Memory B cell (primary cell): ENCODE data around the gene KIF26A.

ENCODE experiments used
- ATAC-seq: fragments of 150-1000 bp; cut with Tn5 transposase; 2 replicates; pipeline ENCODE4 v1.10.0; 2021; ENCODE audit warnings: low read depth, mild to moderate bottlenecking, moderate library complexity
- DNase-seq, 2 donors: peaks; one replicate each; pipeline ENCODE4 v3.0.0; 2022; ENCODE audit warnings: low spot score in 2 of 2
- H3K27ac Mint-ChIP-seq: one replicate; pipeline ENCODE4 v1.8.0; 2022; ENCODE audit warnings: mild to moderate bottlenecking, moderate library complexity, mixed read lengths
- H3K27me3 Mint-ChIP-seq: one replicate; pipeline ENCODE4 v1.8.0; 2022; ENCODE audit warnings: mixed read lengths
- H3K36me3 Mint-ChIP-seq: one replicate; pipeline ENCODE4 v1.8.0; 2022; ENCODE audit warnings: mild to moderate bottlenecking, mixed read lengths
- H3K4me1 Mint-ChIP-seq: one replicate; pipeline ENCODE4 v1.8.0; 2022; ENCODE audit warnings: mixed read lengths
- H3K4me3 Mint-ChIP-seq: one replicate; pipeline ENCODE4 v1.8.0; 2022; ENCODE audit warnings: mild to moderate bottlenecking, moderate library complexity, mixed read lengths
- H3K9me3 Mint-ChIP-seq: one replicate; pipeline ENCODE4 v1.8.0; 2022; ENCODE audit warnings: mixed read lengths

The KIF26A gene

DNA sequence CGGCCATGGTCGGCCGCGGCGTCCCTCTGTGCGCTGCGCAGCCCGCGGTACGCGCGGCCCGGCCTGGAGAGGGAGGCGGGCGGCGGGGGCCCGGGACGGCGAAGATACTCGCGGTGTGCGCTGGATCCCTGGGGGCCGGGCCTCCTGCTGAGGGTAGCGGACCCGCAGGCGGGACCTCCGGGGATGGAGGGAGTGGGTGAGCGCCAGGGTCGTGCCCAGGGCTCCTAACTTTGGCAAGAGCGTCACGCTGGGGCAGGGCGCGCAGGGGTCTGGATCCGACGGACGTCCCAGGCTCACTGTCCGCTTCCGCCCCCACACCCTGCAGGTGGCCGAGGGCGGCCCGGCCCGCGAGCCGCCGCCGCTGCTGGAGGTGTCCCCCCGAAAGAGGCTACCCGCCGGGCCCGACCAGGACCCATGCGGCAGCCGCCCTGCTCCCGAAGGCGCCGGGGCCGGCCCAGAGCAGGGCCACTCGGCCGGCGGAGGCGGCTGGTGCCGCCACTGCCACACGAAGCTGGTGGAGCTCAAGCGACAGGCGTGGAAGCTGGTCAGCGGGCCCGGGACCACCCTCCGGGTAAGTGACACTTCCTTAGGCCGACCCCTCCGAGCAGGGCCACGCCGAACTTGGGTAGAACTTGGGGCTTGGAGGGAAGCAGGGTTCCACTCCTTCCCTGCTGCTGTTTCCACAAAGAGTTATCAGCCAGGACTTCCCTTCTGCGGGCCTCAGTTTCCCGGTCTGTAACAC, 502 bp downstream of the KIF26A start:
- no peak overlapping the region for H3K4me3 Mint-ChIP-seq
- peaks cover 10% of the 10 kb centered on the region for H3K27me3 Mint-ChIP-seq
- no peak overlapping the region for H3K27ac Mint-ChIP-seq
- DNase-seq (no peak), ATAC-seq (no peak)
- no peaks in the 10 kb centered on the region for H3K36me3 Mint-ChIP-seq
- peaks cover 3% of the 10 kb centered on the region for H3K4me1 Mint-ChIP-seq
- H3K9me3 Mint-ChIP-seq, result no peaks in the 10 kb centered on the region

DNA sequence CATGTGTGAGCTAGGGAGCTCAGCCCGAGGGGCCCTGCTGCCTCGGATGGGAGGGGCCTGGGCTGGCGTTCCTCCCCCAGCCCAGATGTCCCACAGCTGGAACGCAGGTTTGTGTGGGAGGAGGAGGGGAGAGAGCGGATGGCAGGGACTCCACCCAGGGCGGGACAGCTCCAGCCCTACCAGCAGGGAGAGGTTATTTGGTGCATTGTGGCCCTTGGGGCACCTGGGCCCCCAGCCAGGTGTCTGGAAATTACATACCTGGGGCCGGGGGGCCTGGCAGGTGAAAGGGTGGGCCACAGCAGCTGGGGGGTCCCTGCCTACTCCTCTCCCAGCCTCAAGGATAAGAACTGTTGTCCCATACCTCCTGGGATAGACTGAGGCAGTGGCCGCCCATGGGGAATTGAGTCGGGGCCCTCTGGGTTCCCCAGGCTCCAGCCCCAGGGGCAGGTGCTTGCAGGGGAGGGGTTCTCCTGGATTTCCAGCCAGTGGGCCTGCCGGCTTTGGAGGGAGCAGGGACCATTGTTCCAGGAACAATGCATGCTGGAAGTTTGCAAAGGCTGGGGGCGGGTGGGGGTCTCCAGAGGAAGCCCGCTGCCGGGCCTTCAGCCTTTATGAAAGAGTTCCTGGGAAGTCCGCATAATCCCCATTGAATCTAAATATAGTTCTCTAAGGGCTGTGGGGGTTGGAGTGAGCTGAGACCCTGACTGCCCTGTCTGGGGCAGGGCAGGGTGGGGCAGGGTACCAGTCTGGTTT, 1.2 kb downstream of the KIF26A start:
- Mint-ChIP-seq H3K27me3 (peaks cover 10% of the 10 kb centered on the region), H3K36me3 (no peaks in the 10 kb centered on the region), H3K4me3 (no peak overlapping the region), H3K9me3 (no peaks in the 10 kb centered on the region), H3K4me1 (peaks cover 3% of the 10 kb centered on the region), H3K27ac (no peak overlapping the region)
- ATAC-seq (no peak), DNase-seq (no peak)

DNA sequence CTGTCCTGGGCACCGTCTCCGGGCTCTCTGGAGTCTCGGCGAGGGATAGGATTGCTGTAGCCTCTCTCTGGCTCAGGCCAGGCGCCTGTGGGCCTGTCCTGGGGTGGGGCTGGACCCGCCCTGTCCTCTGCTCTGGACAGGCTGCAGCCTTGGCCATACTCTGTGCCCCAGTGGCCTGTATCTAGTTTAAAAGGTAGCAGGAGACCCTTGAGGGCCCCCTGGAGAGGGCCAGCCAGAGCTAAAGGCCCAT, 1.8 kb downstream of the KIF26A start:
- peaks cover 8% of the 10 kb centered on the region for H3K27me3 Mint-ChIP-seq
- ATAC-seq (no peak), DNase-seq (no peak)
- no peaks in the 10 kb centered on the region for H3K9me3 Mint-ChIP-seq
- no peak overlapping the region for H3K27ac Mint-ChIP-seq
- no peaks in the 10 kb centered on the region for H3K36me3 Mint-ChIP-seq
- H3K4me3 Mint-ChIP-seq, result no peak overlapping the region
- peaks cover 3% of the 10 kb centered on the region for H3K4me1 Mint-ChIP-seq

DNA sequence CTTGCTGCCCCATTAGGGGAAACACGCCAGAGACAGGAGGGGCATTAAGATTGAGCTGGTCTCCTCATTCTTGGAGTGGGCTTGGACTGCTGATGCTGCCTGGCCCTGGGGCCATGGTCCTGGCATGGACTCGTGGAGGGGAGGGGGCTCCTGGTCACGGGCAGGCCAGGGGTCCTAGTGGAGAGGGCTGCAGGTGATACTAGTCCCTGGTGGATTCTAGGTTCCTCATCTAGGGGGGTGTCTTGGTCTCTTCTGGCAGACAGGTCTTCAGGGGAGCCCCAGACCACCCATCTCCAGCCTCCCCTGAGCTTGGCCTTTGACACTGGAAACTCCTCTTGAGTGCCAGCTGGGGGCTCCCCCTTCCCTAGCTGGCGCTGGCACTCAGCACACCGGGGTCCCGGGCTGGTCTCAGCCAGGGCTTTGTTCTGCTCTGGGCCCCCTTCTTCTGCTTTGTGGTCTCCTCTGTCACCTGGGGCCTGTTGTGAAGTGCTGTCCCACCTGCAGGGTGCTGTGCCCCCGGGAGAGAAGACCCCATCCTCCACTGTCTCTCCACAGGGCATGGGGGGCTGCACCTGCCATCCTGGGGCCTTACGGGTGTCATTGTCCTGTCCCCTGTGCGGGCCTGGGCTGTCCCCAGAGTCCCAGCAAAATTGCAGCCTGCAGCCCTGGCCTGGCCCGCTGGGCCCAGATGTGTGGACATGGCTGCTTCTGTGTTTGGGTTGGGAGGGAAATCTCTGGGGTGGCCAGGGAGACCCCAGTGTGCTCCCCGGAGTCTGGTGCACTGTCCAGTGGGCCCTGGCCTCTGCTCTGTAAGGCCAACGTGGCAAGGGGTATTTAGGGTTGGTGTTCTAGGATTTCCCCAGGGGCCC, 2.3 kb downstream of the KIF26A start:
- no peak for ATAC-seq
- Mint-ChIP-seq H3K9me3 (no peaks in the 10 kb centered on the region), H3K4me3 (no peak overlapping the region), H3K27ac (no peak overlapping the region), H3K27me3 (peaks cover 9% of the 10 kb centered on the region), H3K36me3 (no peaks in the 10 kb centered on the region), H3K4me1 (peaks cover 3% of the 10 kb centered on the region)
- DNase-seq, result no peak

DNA sequence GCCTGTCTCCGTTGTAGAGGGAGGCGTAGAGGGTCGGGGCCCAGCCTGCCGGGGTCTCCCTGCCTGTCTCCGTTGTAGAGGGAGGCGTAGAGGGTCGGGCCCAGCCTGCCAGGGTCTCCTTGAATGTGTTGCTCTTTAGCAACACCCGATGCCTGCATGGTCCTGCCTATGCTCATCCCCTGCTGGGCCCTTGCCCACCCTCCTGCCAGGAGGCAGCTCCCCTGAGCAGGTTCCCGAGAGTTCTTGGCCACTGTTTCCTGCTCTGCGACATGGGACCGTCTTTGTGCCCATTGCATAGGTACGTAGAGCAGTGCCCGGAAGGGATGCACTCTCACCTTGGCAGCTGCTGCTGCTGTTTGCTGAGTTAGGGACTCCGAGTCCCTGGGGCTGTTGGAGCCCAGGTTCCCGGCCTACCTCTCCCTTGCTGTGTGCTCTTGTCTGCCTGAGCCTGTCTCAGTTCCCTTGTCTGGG, 3.3 kb downstream of the KIF26A start:
- peaks cover 14% of the 10 kb centered on the region for H3K27me3 Mint-ChIP-seq
- ATAC-seq, result no peak
- H3K27ac Mint-ChIP-seq, result no peak overlapping the region
- H3K9me3 Mint-ChIP-seq, result no peaks in the 10 kb centered on the region
- H3K4me3 Mint-ChIP-seq, result no peak overlapping the region
- DNase-seq, result no peak
- H3K36me3 Mint-ChIP-seq, result no peaks in the 10 kb centered on the region
- peaks cover 3% of the 10 kb centered on the region for H3K4me1 Mint-ChIP-seq

DNA sequence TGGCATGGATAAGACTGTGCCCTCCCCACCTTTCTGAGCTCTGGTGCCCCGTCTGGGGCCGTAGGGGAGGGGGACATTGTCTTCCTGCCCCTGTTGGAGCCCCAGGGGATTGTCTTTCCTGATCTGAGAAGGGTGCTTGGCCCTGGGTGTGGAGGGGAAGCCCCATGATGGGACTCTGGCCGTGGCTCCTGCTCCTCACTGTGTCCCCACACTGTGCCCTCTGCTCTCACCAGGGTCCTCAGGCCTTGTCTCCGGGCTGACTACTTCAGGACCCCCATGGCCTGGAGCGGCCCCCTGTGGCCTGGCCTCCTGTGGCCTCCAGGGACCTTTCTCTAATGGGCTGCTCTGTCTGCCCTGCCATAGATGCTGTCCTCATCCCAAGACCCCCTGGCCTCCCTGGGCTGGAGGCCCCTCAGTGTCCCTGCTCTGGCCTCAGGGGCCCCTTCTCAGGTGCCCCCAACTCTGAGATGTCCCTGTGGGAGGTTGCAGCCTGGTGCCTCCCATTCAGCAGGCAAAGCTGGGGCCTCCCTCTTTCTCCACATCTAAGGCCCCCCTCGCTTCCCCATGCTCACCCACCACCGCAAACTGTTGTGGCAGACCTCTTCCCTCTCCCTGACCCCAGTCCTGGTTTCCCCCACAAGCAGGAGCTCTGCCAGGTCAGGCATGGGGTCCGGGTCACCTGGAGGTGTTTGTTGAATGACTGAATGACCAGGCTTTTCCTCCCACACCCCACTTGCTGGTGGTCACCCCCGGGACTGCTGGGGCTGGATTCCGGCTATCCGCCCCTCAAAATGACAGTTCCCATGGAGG, 4.0 kb downstream of the KIF26A start:
- H3K4me3 Mint-ChIP-seq, result no peak overlapping the region
- peaks cover 10% of the 10 kb centered on the region for H3K27me3 Mint-ChIP-seq
- DNase-seq, result no peak

DNA sequence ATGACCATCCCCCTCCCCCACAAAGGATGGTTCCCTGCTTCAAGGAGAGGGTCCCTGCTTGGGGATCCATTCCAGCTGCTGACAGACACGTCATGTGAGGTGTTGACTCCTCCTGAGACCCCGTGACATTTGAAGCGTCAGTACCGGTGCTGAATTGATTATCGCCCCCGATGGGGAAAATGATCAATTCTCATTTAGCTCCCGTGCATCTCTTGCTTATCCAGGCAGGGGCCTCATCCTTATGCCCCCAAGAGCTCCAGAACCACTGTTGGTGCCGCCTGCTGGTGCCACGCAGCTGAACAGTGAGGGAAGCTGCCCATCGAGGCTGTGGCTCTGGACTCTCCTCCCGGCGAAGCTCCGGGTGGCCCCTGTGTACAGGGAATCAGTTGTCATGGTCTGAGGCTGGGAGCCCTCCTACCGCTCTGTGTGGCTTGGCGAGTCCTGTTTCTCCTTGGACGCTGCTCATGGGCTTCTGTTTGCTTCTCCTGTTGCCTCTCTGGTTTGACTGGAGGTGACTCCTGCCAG, 4.6 kb downstream of the KIF26A start:
- Mint-ChIP-seq H3K9me3 (no peaks in the 10 kb centered on the region), H3K27ac (no peak overlapping the region), H3K4me3 (no peak overlapping the region), H3K4me1 (no peaks in the 10 kb centered on the region), H3K36me3 (no peaks in the 10 kb centered on the region), H3K27me3 (peaks cover 12% of the 10 kb centered on the region)
- ATAC-seq (no peak), DNase-seq (no peak)

More for the DNA sequence above, 4.0 kb downstream of the KIF26A start:
- Mint-ChIP-seq H3K27ac (no peak overlapping the region), H3K36me3 (no peaks in the 10 kb centered on the region), H3K4me1 (no peaks in the 10 kb centered on the region), H3K9me3 (no peaks in the 10 kb centered on the region)
- no peak for ATAC-seq

DNA sequence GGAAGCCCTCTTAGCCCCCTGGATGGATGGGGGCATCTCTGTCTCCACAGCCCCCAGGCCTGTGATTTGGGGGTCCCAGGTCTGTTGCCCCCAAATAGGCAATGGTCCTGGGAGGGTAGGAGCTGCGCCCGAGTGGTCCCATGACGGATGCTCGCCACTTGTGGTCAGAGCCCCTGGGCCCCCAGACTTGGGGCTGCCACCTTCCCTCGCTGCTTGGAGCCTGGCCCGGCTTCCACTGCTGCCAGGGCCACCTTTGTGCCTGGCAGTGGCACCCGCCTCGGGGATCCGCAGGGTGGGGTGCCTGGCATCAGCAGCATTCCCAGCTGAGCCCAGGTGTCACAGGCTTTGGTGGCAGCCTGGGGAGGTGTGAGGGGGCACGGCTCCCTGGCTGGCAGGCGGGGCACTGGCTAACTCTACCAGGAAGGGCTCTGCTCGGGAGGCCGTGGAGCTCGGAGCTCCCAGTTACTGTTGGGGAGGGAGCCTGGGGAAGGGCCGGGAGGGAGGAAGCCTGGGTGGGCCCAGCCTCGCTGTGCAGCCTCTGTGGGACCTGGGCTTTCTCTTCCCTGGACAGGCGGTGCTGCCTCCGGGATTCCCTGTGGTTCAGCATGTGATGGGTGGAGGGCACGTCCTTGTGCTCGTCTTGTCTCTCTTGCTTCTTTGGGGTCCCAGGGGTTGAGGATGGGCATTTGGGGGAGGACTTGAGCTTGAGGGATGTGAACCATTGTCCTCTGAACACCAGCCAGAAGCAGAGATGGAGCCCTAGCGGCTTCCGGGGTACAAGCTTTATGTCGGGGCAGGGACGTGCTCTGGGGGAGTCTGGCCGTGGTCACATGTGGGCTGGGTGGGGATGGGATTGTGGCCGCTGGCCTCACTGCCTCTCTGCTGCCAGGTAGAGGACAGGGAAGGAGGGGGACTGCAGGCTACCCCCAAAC, 5.4 kb downstream of the KIF26A start:
- no peak overlapping the region for H3K4me3 Mint-ChIP-seq
- ATAC-seq (no peak), DNase-seq (no peak)
- no peaks in the 10 kb centered on the region for H3K4me1 Mint-ChIP-seq
- H3K9me3 Mint-ChIP-seq, result no peaks in the 10 kb centered on the region
- H3K27ac Mint-ChIP-seq, result no peak overlapping the region
- no peaks in the 10 kb centered on the region for H3K36me3 Mint-ChIP-seq
- peaks cover 12% of the 10 kb centered on the region for H3K27me3 Mint-ChIP-seq

DNA sequence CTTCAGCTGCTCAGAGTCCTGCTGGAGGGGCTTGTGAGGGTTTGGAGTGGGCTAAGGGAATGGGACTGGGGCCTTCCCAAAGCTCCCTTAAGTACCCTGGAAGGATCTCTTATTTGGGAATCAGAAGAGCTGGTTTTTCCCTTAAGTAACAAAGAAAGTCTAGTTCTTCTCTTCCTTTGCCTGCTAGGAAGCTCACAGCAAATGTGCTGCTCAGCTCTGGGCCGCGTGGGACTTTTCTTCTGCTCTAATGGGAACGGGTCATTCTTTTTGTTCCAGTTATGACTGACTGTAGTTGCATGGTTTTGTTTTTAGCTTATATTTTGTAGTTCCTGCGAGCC, 6.0 kb downstream of the KIF26A start:
- Mint-ChIP-seq H3K36me3 (no peaks in the 10 kb centered on the region), H3K27me3 (peaks cover 10% of the 10 kb centered on the region), H3K9me3 (no peaks in the 10 kb centered on the region), H3K4me3 (no peak overlapping the region), H3K4me1 (no peaks in the 10 kb centered on the region), H3K27ac (no peak overlapping the region)
- ATAC-seq, result no peak
- no peak for DNase-seq

DNA sequence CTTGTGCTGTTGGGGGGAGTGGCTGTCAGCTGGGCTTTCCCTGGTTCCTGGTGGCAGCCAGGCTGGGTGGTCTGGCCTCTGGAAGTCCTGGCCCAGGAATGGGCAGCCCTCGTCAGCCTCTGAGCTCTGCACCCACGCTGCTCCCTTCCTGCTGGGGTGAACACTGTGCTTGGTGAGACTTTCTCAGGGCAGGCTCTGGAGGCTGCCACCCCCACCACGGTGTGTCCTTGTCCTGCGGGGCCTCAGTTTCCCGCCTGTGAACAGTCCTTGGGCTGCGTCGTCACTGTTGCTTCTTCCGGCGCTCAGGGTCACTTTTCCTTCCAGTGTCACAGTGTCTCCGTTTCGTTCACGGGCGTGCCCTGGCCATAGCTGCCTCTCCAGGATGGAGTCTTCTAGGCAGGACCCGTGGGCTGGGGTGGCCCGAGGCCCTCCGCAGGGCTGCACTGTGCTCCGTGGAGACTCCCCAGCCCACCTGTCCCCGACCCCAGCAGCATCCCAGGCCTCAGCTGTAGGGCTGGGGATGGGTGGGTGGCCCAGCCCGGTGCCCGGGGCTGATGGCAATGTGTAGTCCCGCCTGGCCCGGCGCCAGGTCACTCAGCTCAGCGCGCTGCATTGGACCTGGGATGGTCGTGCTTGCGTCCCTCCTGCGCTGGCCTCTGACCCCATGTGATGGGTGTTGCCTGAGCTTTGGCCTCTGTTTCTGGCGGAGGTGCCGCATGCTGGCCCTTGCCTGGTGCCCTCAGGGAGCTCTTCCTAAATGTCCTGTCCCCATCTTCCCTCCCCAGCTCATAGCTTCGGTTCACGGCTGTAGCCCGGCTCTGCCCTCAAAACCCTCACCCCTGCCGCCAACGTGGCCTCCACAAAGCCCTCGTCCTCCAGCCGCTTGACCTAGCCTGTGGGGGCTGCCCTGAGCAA, 6.8 kb downstream of the KIF26A start:
- Mint-ChIP-seq H3K27me3 (peaks cover 10% of the 10 kb centered on the region), H3K36me3 (no peaks in the 10 kb centered on the region), H3K4me1 (no peaks in the 10 kb centered on the region), H3K9me3 (no peaks in the 10 kb centered on the region), H3K27ac (no peak overlapping the region), H3K4me3 (no peak overlapping the region)
- DNase-seq (no peak), ATAC-seq (no peak)

DNA sequence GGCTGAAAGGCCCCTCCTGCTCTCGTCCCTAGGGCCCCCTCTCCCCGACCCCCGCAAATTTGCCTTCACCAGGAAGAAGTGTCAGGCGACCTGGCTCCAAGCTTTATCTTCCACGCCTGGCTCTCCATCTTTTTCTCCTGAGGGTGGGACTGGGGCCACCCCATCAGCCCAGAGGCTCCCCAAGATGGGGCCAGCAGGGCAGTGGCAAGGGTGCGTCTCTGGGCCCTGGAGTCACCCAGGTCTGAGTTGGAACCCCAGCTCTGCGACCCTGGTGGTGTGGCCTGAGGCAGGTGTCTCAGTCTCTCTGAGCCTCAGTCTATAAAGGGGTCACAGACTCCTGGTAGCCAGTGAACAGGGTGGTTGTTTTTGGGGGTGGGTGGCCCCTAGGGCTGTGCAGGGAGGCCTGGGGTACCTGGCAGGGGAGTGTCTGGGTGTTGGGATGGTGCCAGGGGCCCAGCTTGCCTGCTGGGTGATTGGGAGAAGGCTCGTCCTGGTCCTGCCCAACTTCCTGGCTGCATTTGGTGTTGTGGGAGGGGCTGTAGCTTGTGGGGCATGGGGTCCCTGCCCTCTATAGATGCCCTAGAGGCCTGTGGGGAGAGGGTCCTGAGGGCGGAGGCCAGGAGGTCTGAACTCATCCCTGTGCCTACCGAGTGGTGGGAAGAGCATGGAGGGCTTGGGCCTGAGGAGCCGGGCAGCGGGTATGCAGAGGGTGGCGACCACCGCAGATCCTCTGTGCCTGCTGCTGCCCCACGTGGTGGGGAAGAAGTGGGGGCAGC, 7.6 kb downstream of the KIF26A start:
- no peaks in the 10 kb centered on the region for H3K9me3 Mint-ChIP-seq
- H3K36me3 Mint-ChIP-seq, result no peaks in the 10 kb centered on the region
- no peaks in the 10 kb centered on the region for H3K4me1 Mint-ChIP-seq
- H3K27me3 Mint-ChIP-seq, result peaks cover 13% of the 10 kb centered on the region
- H3K4me3 Mint-ChIP-seq, result no peak overlapping the region
- H3K27ac Mint-ChIP-seq, result no peak overlapping the region
- ATAC-seq, result no peak
- no peak for DNase-seq
